Thyroid gland (tissue), 4 donors: Measurements from ENCODE around the gene RITA1.
"Not testable (repeated sequence)": the region's sequence is repeated elsewhere in the genome, so short reads cannot be mapped to it uniquely, and the experiment has no call there.

Experiments
- POLR2A ChIP-seq, 2 donors: fragments of 450-650 bp; IDR thresholded peaks; one replicate each; pipeline ENCODE4 v1.6.1; 2017; ENCODE audit warnings: antibody characterized with exemption in 2 of 2, mild to moderate bottlenecking in 2 of 2, moderate library complexity in 1 of 2
- TF ChIP-seq, protein P1 (sequence below), 6 experiments: fragments of 200-600 bp in 3 of 6; fragments of 450-650 bp in 3 of 6; sonication (generic) in 3 of 6; IDR thresholded peaks; one replicate each; pipeline ENCODE4 v1.5.1; 2016 to 2019; ENCODE audit warnings: antibody characterized with exemption in 6 of 6, mild to moderate bottlenecking in 2 of 6, inconsistent platforms in 1 of 6, moderate library complexity in 1 of 6

GRCh38 chr12:113206802-113207201 is 21.3 kb downstream of the RITA1 start:
- TF ChIP-seq, protein P1, sequence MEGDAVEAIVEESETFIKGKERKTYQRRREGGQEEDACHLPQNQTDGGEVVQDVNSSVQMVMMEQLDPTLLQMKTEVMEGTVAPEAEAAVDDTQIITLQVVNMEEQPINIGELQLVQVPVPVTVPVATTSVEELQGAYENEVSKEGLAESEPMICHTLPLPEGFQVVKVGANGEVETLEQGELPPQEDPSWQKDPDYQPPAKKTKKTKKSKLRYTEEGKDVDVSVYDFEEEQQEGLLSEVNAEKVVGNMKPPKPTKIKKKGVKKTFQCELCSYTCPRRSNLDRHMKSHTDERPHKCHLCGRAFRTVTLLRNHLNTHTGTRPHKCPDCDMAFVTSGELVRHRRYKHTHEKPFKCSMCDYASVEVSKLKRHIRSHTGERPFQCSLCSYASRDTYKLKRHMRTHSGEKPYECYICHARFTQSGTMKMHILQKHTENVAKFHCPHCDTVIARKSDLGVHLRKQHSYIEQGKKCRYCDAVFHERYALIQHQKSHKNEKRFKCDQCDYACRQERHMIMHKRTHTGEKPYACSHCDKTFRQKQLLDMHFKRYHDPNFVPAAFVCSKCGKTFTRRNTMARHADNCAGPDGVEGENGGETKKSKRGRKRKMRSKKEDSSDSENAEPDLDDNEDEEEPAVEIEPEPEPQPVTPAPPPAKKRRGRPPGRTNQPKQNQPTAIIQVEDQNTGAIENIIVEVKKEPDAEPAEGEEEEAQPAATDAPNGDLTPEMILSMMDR (IDR thresholded peaks at IDR 0.05) = not testable (repeated sequence)
- TF ChIP-seq POLR2A (IDR thresholded peaks at IDR 0.05) = not testable (repeated sequence)
